ENCODE data around the gene STEAP2.

GRCh38 chr7:90194911-90195809 lies 16.4 kb upstream of the STEAP2 start:
- TF ChIP-seq POLR2A (IDR thresholded peaks at IDR 0.05; ENCODE audit: low read depth, low read length) (no peak), CTCF (conservative IDR thresholded peaks at IDR 0.05; ENCODE audit: low read depth, low read length) (no peak), RFX5 (IDR thresholded peaks at IDR 0.05; ENCODE audit: low read depth, low read length) (no peak), BHLHE40 (IDR thresholded peaks at IDR 0.05; ENCODE audit: low read depth, low read length) (no peak), MXI1 (IDR thresholded peaks at IDR 0.05; ENCODE audit: borderline replicate concordance, low read depth, low read length) (no peak), MAFK (IDR thresholded peaks at IDR 0.05; ENCODE audit: low read depth, low read length) (no peak), NFE2L2 (IDR thresholded peaks at IDR 0.05; ENCODE audit: low read depth, low read length) (no peak), RAD21 (IDR thresholded peaks at IDR 0.05; ENCODE audit: low read length) (no peak), MAZ (IDR thresholded peaks at IDR 0.05; ENCODE audit: borderline replicate concordance, low read depth, low read length) (no peak), SMC3 (IDR thresholded peaks at IDR 0.05; ENCODE audit: low read depth, low read length) (no peak), CEBPB (IDR thresholded peaks at IDR 0.05; ENCODE audit: low read depth, low read length) (no peak), ELK1 (IDR thresholded peaks at IDR 0.05; ENCODE audit: borderline replicate concordance, low read depth, low read length) (no peak), CHD1 (IDR thresholded peaks at IDR 0.05; ENCODE audit: low read depth, low read length) (no peak)

All from IMR-90 (cell line).